Psoas muscle (tissue), 8 donors: Measurements from ENCODE around the gene PEX14. TPM values are rescaled to one million over a fixed set of nuclear protein-coding genes. Genes with fewer than 3 reads are reported as not detected.

Experiments
- ATAC-seq, 4 donors: fragments of 200-7000 bp; cut with Tn5 transposase; one replicate each; pipeline ENCODE4 v1.9.1; 2020; ENCODE audit warnings: moderate library complexity in 3 of 4, mild to moderate bottlenecking in 2 of 4
- DNase-seq, 2 donors: peaks; one replicate each; pipeline ENCODE4 v3.0.0-alpha.2; 2020
- H3K27ac ChIP-seq: fragments of 200-600 bp; one replicate; pipeline ENCODE4 v1.8.0; 2022
- H3K27me3 ChIP-seq, 3 donors: fragments of 200-600 bp in 1 of 3; one replicate each; pipeline versions ENCODE4 v1.6.1 to v1.8.0; 2013 to 2022; ENCODE audit warnings: low read length in 2 of 3, mild to moderate bottlenecking in 2 of 3, moderate library complexity in 1 of 3; ENCODE audit not compliant: insufficient read depth in 3 of 3
- H3K36me3 ChIP-seq, 2 donors: fragments of 200-600 bp in 1 of 2; one replicate each; pipeline versions ENCODE4 v1.6.1 to v1.8.0; 2013 to 2022; ENCODE audit warnings: low read depth in 1 of 2, mild to moderate bottlenecking in 1 of 2, moderate library complexity in 1 of 2; ENCODE audit not compliant: insufficient read depth in 1 of 2
- H3K4me1 ChIP-seq: fragments of 200-600 bp; one replicate; pipeline ENCODE4 v1.8.0; 2022
- H3K4me3 ChIP-seq: fragments of 200-600 bp; one replicate; pipeline ENCODE4 v1.8.0; 2022; ENCODE audit warnings: mild to moderate bottlenecking
- H3K9me3 ChIP-seq: fragments of 200-600 bp; one replicate; pipeline ENCODE4 v1.8.0; 2022
- CTCF ChIP-seq: fragments of 200-600 bp; IDR thresholded peaks from one replicate; pipeline ENCODE4 v1.8.0; 2022; ENCODE audit warnings: antibody characterized with exemption
- WGBS, 3 donors: extraction: QIAGEN DNeasy Blood & Tissue Kit; methylation state at CpG; one replicate each; pipeline versions ENCODE4 v1.1.6 to v1.1.7; 2013; 5-methylcytosine and 5-hydroxymethylcytosine counted together
- intact Hi-C, 2 donors: fragments of 100-400 bp; cut with DNase I; formaldehyde crosslinking; loops; one replicate each; pipeline versions ENCODE4 v1.11.0 to v1.14.2; 2022
- polyA plus RNA-seq, 3 donors: library from polyadenylated mRNA; stranded (reverse); fragments of 200-250 nt; gene quantifications; one replicate each; pipeline ENCODE4 v1.2.3, GENCODE V29; 2013
- total RNA-seq, 4 donors: library from RNA; stranded (reverse); fragmentation: NEBNext Ultra II Directional in 2 of 4; extraction: Animal tissue kit (Norgen Biotek cat#: 25700) in 2 of 4; gene quantifications; one replicate each; pipeline versions ENCODE4 v1.2.1 to v1.2.4, GENCODE V29; 2021 to 2023
- donor health status: healthy with polysubstance abuse.
- donor health status: DM: no; HTN: no; CAD: no; lungs with moderate emphysema.
- donor health status: Bipolar disorder and iron deficiency.
- donor health status: healthy.
- donor health status: DM: yes; HTN: yes; CAD: no.
- donor health status: DM: no; HTN: no; CAD: no.
- donor health status: DM: no; HTN: no; CAD: no.
- donor health status: DM: yes; HTN: yes; CAD: no.

PEX14 gene
- total and polyA plus RNA-seq, 7 donors: 13.7 to 23.5 (median 20.7) TPM

- Histone ChIP-seq H3K27me3 (no peaks in the 10 kb centered on the region), H3K9me3 (no peaks in the 10 kb centered on the region), H3K36me3 (peaks cover 0 to 5% of the 10 kb centered on the region in 2 donors), H3K4me1 (peaks cover 12% of the 10 kb centered on the region), H3K27ac (no peak overlapping the region), H3K4me3 (no peak overlapping the region)
- intact Hi-C loops: no loop called here
- no peak for TF ChIP-seq CTCF
- WGBS, 3 donors: 91 to 97% (median 93%) methylated on average over 18 of the region's 18 CpGs
- no peak for ATAC-seq
- no peak for DNase-seq
Observed at GRCh38 chr1:10614377-10615225, 139.9 kb downstream of the PEX14 start.

GRCh38 chr1:10615332-10615731, 140.6 kb downstream of the PEX14 start:
- 91 to 94% (median 94%) methylated on average over 13 of the region's 13 CpGs for WGBS, 3 donors

GRCh38 chr1:10615932-10616671, 141.4 kb downstream of the PEX14 start:
- no peak for TF ChIP-seq CTCF
- DNase-seq: no peak
- no peak overlapping the region for H3K4me3 ChIP-seq
- H3K36me3 ChIP-seq: peaks cover 0 to 5% of the 10 kb centered on the region in 2 donors
- intact Hi-C loops: no loop called here
- ATAC-seq: no peak
- no peaks in the 10 kb centered on the region for H3K9me3 ChIP-seq
- WGBS, 3 donors: 91 to 93% (median 91%) methylated on average over 27 of the region's 27 CpGs
- peaks cover 5% of the 10 kb centered on the region for H3K4me1 ChIP-seq
- H3K27ac ChIP-seq: no peak overlapping the region
- H3K27me3 ChIP-seq: no peaks in the 10 kb centered on the region

More at GRCh38 chr1:10615332-10615731, 140.6 kb downstream of the PEX14 start:
- H3K27me3 ChIP-seq: no peaks in the 10 kb centered on the region
- H3K36me3 ChIP-seq: peaks cover 0 to 5% of the 10 kb centered on the region in 2 donors
- intact Hi-C loops: no loop called here
- DNase-seq (no peak), ATAC-seq (no peak)
- H3K9me3 ChIP-seq: no peaks in the 10 kb centered on the region
- H3K4me3 ChIP-seq: no peak overlapping the region
- H3K27ac ChIP-seq: no peak overlapping the region
- no peak for TF ChIP-seq CTCF
- peaks cover 12% of the 10 kb centered on the region for H3K4me1 ChIP-seq

GRCh38 chr1:10616696-10617095, 141.9 kb downstream of the PEX14 start:
- no peak overlapping the region for H3K4me3 ChIP-seq
- no peaks in the 10 kb centered on the region for H3K4me1 ChIP-seq
- H3K27ac ChIP-seq: no peak overlapping the region
- intact Hi-C loops: no loop called here
- TF ChIP-seq CTCF: no peak
- ATAC-seq: no peak
- peaks cover 0 to 7% of the 10 kb centered on the region in 2 donors for H3K36me3 ChIP-seq
- no peaks in the 10 kb centered on the region for H3K27me3 ChIP-seq
- no peaks in the 10 kb centered on the region for H3K9me3 ChIP-seq
- no peak for DNase-seq
- WGBS, 3 donors: 94 to 97% (median 97%) methylated on average over 15 of the region's 15 CpGs
